ENCODE results near the gene PTPN1.

DNA sequence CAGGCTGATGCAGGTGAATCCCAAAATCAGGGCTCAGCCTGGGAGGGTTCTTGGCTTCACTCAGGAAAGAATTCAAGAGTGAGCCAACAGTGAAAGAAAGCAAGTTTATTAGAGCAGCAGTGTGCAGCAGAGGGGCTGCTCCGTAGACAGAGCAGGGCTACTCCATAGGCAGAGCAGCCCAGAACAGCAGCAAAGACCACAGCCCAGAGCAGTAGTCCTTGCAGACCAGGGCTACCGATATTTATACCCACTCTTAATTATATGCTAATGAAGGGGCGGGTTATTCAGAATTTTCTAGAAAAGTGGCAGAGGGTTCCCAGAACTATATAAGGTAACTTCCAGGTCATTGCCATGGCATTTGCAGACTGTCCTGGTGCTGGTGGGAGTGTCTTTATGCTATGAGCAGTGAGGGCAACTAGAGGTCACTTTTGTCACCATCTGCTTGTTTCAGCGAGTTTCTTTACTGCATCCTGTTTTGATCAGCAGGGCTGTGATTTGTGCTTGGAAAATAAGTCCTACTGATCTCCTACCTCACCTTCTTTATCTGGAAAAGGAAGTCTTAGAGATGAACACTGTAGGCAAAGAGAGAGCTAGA is 39.8 kb upstream of the PTPN1 start:
- TF ChIP-seq, protein P1, sequence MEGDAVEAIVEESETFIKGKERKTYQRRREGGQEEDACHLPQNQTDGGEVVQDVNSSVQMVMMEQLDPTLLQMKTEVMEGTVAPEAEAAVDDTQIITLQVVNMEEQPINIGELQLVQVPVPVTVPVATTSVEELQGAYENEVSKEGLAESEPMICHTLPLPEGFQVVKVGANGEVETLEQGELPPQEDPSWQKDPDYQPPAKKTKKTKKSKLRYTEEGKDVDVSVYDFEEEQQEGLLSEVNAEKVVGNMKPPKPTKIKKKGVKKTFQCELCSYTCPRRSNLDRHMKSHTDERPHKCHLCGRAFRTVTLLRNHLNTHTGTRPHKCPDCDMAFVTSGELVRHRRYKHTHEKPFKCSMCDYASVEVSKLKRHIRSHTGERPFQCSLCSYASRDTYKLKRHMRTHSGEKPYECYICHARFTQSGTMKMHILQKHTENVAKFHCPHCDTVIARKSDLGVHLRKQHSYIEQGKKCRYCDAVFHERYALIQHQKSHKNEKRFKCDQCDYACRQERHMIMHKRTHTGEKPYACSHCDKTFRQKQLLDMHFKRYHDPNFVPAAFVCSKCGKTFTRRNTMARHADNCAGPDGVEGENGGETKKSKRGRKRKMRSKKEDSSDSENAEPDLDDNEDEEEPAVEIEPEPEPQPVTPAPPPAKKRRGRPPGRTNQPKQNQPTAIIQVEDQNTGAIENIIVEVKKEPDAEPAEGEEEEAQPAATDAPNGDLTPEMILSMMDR (IDR thresholded peaks at IDR 0.05; ENCODE audit: low read depth, low read length, poor library complexity, severe bottlenecking): no peak
- no peak for TF ChIP-seq EZH2phosphoT487 (IDR thresholded peaks at IDR 0.05; ENCODE audit: borderline replicate concordance, low read length)

All from DOHH2 (cell line).